Activated CD8-positive, alpha-beta T cell treated with anti-CD3 and anti-CD28 coated beads for 36 hours (primary cell): ENCODE results near the gene ATP5F1D. TPM values are rescaled to one million over a fixed set of nuclear protein-coding genes. Genes with fewer than 3 reads are reported as not detected.

Experiments
- ATAC-seq: fragments of 200-7000 bp; cut with Tn5 transposase; one replicate; pipeline ENCODE4 v1.10.0; 2021; ENCODE audit warnings: mild to moderate bottlenecking, moderate library complexity
- CTCF ChIA-PET: fragments of 350-600 bp; sonication (Branson Sonifier 250); formaldehyde crosslinking; loops from one replicate; lab custom pipeline; 2021; ENCODE audit warnings: antibody characterized with exemption; lab: Charles Lee
- POLR2A ChIA-PET: fragments of 350-600 bp; sonication (Branson Sonifier 250); formaldehyde crosslinking; loops from one replicate; lab custom pipeline; 2021; ENCODE audit warnings: antibody characterized with exemption; lab: Charles Lee
- DNase-seq: peaks from one replicate; pipeline ENCODE4 v3.0.0-alpha.2; 2020
- H3K27ac Mint-ChIP-seq: one replicate; pipeline ENCODE4 v1.8.0; 2021; ENCODE audit warnings: mild to moderate bottlenecking, mixed read lengths
- H3K27me3 Mint-ChIP-seq: one replicate; pipeline ENCODE4 v1.8.0; 2021; ENCODE audit warnings: mixed read lengths
- H3K36me3 Mint-ChIP-seq: one replicate; pipeline ENCODE4 v1.8.0; 2021; ENCODE audit warnings: low read depth, mixed read lengths
- H3K4me1 Mint-ChIP-seq: one replicate; pipeline ENCODE4 v1.8.0; 2021; ENCODE audit warnings: low read depth, mixed read lengths
- H3K4me3 Mint-ChIP-seq: one replicate; pipeline ENCODE4 v1.8.0; 2021; ENCODE audit warnings: mild to moderate bottlenecking, moderate library complexity, mixed read lengths
- H3K9me3 Mint-ChIP-seq: one replicate; pipeline ENCODE4 v1.8.0; 2021; ENCODE audit warnings: mixed read lengths
- intact Hi-C: fragments of 100-400 bp; cut with micrococcal nuclease; formaldehyde crosslinking; loops from one replicate; pipeline ENCODE4 v1.10.0; 2022
- total RNA-seq, 2 experiments: library from RNA; stranded (reverse); gene quantifications; one replicate each; pipeline ENCODE4 v1.2.3, GENCODE V29; 2021
- TF ChIP-seq, protein P1 (sequence below): fragments of 200-600 bp; IDR thresholded peaks from one replicate; pipeline ENCODE4 v1.8.0; 2022; ENCODE audit warnings: antibody characterized with exemption, mild to moderate bottlenecking

Gene ATP5F1D
- total RNA-seq, 2 experiments from 2014 or later: 186 to 199 TPM

DNA sequence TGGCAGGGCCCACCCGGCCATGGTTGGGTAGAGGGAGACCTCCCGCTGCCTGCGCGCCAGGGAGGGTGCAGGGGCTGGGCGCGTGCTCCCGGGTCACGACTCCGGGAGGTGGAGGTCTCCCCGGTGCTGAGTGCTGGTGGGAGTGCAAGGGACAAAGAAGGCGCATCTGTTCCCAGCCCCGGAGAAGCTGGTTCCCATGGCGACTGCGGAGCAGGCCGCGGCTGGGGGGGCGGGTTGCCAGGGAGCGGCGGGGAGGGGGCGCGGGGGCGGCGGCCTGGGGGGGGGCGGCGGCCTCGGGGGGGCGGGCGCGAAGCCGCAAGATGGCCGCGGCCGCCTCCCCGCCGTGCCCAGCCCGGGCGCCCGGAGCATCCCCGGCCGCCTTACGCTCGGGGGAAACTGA, 5.0 kb upstream of the ATP5F1D start:
- H3K9me3 Mint-ChIP-seq: no peaks in the 10 kb centered on the region
- intact Hi-C loops: no loop called here
- no peak for DNase-seq
- no peak overlapping the region for H3K27ac Mint-ChIP-seq
- TF ChIP-seq, protein P1, sequence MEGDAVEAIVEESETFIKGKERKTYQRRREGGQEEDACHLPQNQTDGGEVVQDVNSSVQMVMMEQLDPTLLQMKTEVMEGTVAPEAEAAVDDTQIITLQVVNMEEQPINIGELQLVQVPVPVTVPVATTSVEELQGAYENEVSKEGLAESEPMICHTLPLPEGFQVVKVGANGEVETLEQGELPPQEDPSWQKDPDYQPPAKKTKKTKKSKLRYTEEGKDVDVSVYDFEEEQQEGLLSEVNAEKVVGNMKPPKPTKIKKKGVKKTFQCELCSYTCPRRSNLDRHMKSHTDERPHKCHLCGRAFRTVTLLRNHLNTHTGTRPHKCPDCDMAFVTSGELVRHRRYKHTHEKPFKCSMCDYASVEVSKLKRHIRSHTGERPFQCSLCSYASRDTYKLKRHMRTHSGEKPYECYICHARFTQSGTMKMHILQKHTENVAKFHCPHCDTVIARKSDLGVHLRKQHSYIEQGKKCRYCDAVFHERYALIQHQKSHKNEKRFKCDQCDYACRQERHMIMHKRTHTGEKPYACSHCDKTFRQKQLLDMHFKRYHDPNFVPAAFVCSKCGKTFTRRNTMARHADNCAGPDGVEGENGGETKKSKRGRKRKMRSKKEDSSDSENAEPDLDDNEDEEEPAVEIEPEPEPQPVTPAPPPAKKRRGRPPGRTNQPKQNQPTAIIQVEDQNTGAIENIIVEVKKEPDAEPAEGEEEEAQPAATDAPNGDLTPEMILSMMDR: no peak
- ChIA-PET POLR2A (interaction anchor here (0.9 to 1.3 kb wide), 3 partner anchors 16 to 33 kb away, joined by 3 to 4 read pairs (median 3); partner anchors contain the start of gene CIRBP), CTCF (no interaction called here)
- H3K27me3 Mint-ChIP-seq: peaks cover 8% of the 10 kb centered on the region
- H3K4me3 Mint-ChIP-seq: peak overlapping the region; percentile 17
- peaks cover 18% of the 10 kb centered on the region for H3K4me1 Mint-ChIP-seq
- peaks cover under 1% of the 10 kb centered on the region for H3K36me3 Mint-ChIP-seq
- no peak for ATAC-seq

DNA sequence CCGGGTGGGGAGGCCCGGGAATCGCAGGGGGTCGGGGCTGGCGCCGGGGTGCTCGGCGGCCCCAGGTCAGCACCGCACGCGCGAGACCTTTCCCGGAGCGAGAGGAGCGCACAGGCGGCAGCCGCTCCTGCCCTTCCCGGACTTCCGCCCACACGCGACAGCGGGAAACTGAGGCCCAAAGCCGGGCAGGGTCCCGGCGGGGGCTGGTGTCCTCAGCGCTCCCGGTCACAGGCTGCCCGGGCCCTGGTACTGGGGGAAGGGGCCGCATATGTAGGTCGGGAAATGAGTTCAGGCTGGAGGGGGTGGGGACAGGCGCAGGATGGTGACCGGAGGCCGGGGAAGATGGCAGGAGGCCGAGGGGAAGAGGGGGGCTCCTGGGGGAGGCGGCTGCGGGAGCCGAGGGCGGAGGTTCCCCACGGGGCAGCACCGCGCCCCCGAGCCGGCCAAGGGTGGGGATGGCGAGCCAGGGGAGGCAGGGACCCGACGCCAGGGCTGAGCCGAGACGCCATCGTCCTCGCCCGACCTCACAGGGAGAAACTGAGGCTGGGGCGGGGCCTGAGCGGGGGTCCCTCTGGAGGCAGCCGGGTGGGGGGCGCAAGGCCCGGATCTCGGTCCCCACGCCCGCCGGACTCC, 4.4 kb upstream of the ATP5F1D start:
- H3K27ac Mint-ChIP-seq: no peak overlapping the region
- ChIA-PET CTCF (no interaction called here), POLR2A (interaction anchor here (1.3 to 1.5 kb wide), 3 partner anchors 16 to 157 kb away, joined by 3 to 4 read pairs (median 3); partner anchors contain the start of gene CIRBP)
- ATAC-seq (no peak), DNase-seq (no peak)
- peak overlapping the region; percentile 47 for H3K4me3 Mint-ChIP-seq
- H3K27me3 Mint-ChIP-seq: peaks cover 8% of the 10 kb centered on the region
- H3K9me3 Mint-ChIP-seq: no peaks in the 10 kb centered on the region
- intact Hi-C loops: no loop called here
- peaks cover 18% of the 10 kb centered on the region for H3K4me1 Mint-ChIP-seq
- TF ChIP-seq, protein P1: no peak
- H3K36me3 Mint-ChIP-seq: peaks cover 2% of the 10 kb centered on the region

DNA sequence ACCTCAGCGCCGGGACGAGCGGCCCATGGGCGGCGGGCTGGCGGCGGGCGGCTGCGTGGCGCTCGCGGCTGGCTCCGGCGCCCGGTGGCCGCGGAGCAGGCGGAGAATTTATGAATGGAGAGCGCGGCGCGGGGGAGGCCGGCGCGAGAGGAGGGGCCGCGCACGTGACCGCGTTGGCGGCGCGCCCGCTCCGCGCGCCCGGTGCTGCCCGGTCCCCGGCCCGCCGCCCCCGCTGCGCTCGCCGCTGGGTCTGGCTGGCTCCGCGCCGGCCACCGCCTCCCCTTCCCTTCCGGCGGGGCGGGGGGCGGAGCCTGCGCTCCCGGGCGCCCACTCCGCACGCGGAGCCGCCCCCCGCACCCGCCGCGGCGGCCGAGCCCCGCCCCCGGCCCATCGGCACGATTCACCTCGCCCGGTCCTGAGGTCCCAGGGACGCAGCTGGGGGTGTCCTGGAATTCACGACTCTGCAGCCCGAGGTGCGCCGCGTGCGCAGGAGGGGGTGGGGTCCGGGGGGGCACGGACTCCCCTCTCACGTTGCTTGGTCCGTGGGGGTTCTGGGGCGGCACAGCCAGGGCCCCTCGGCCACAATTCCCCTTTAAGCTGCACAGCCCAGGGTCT, 3.7 kb upstream of the ATP5F1D start, which contains the start of gene CBARP:
CBARP (minus strand) TSS at position 252 of the 615 bp plus-strand sequence. CDS start 1,905 bp downstream, outside the sequence.
- POLR2A ChIA-PET: interaction anchor here (0.7 to 1.5 kb wide), 6 partner anchors 12 to 158 kb away, joined by 3 to 4 read pairs (median 4); no protein-coding TSS in a partner anchor
- Mint-ChIP-seq H3K4me1 (peaks cover 20% of the 10 kb centered on the region), H3K27ac (peak within 1 kb of the TSS; percentile 48), H3K4me3 (peak within 1 kb of the TSS; percentile 70), H3K9me3 (no peaks in the 10 kb centered on the region), H3K27me3 (peaks cover 8% of the 10 kb centered on the region), H3K36me3 (peaks cover 4% of the 10 kb centered on the region)
- CTCF ChIA-PET: interaction anchor here (0.9 kb wide), 1 partner anchor 253 kb away, joined by 6 read pairs; the partner anchor contains the start of gene WDR18
- intact Hi-C loops: no loop called here
- TF ChIP-seq, protein P1: no peak
- ATAC-seq (no peak), DNase-seq (peak; percentile 31)

DNA sequence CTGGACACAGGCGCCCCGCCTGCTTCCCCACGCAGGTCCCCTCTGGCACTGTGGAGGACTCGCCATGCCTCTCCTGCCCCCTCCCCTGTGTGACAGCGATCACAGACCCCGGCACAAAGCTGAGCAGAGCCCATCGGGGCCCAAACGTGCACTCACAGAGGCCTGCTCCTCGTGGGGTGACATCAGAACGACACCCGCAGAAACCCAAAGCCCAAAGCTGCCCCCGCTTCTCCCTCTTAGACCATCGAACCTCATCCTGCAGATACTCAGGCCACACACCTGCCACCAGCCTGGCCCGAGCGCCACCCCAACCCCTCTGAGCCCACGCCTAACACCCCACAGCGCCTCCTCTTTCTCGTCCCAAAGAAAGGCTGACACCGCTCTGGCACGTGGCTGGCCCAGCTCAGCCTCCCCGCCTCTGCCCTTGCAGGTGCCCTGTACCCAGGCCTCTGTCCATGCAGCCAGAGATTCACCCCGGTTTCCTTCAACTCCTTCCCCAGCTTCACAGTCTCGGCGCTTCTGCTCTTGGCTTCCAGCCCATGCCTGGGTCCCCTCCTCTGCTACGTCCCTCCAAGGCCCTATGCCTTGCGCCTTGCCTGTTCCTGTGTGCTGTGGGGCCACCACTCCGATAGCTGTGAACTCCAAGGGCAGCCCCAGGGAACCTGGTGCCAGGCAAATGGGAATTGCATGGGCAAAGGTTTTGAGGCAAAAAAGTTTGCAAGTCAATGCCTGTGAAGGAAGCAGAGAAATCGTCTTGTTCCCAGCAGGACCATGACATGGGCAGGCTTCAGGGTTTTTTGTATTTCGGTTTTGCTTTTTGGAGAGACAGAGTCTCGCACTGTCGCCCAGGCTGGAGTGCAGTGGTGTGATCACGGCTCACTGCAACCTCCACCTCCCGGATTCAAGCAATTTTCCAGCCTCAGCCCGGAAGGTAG, 2.9 kb upstream of the ATP5F1D start:
- TF ChIP-seq, protein P1: no peak
- ChIA-PET CTCF (interaction anchor here (0.9 to 1.1 kb wide), 2 partner anchors 28 to 254 kb away, joined by 4 to 6 read pairs; partner anchors contain the start of gene WDR18), POLR2A (interaction anchor here (0.7 to 1.5 kb wide), 7 partner anchors 13 to 159 kb away, joined by 3 to 4 read pairs (median 3); no protein-coding TSS in a partner anchor)
- Mint-ChIP-seq H3K36me3 (peaks cover 4% of the 10 kb centered on the region), H3K27me3 (peaks cover 8% of the 10 kb centered on the region), H3K4me1 (peaks cover 27% of the 10 kb centered on the region), H3K27ac (peak overlapping the region; percentile 48), H3K4me3 (peak overlapping the region; percentile 70), H3K9me3 (no peaks in the 10 kb centered on the region)
- ATAC-seq (no peak), DNase-seq (no peak)
- intact Hi-C loops: no loop called here
